COLO829 (cell line): ENCODE results near the gene TENM4.

ENCODE experiments used
- DNase-seq: peaks from one replicate; pipeline ENCODE4 v3.0.0; 2012; ENCODE audit warnings: low spot score

Gene TENM4

GRCh38 chr11:78740199-78741071, 700.4 kb downstream of the TENM4 start:
- DNase-seq: no peak

- DNase-seq: no peak
Measured at GRCh38 chr11:78737891-78738290, 702.9 kb downstream of the TENM4 start.

GRCh38 chr11:78737301-78737700, 703.5 kb downstream of the TENM4 start:
- DNase-seq: no peak

- DNase-seq: no peak
Measured at GRCh38 chr11:78735711-78736110, 705.1 kb downstream of the TENM4 start.

GRCh38 chr11:78733031-78733430, 707.8 kb downstream of the TENM4 start:
- no peak for DNase-seq

GRCh38 chr11:78732246-78732645, 708.6 kb downstream of the TENM4 start:
- no peak for DNase-seq

- no peak for DNase-seq
Measured at GRCh38 chr11:78731027-78731426, 709.8 kb downstream of the TENM4 start.

- no peak for DNase-seq
Measured at GRCh38 chr11:78730267-78730824, 710.5 kb downstream of the TENM4 start.

- no peak for DNase-seq
Measured at GRCh38 chr11:78727816-78728215, 713.0 kb downstream of the TENM4 start.

- no peak for DNase-seq
Measured at GRCh38 chr11:78725200-78725599, 715.6 kb downstream of the TENM4 start.

GRCh38 chr11:78722786-78723185, 718.0 kb downstream of the TENM4 start:
- DNase-seq: no peak

GRCh38 chr11:78720281-78720989, 720.4 kb downstream of the TENM4 start:
- DNase-seq: no peak

GRCh38 chr11:78717041-78717440, 723.8 kb downstream of the TENM4 start:
- no peak for DNase-seq

- DNase-seq: peak; percentile 42
Measured at GRCh38 chr11:78715639-78716311, 725.1 kb downstream of the TENM4 start.

GRCh38 chr11:78714539-78714938, 726.3 kb downstream of the TENM4 start:
- DNase-seq: no peak

- DNase-seq: no peak
Measured at GRCh38 chr11:78711735-78712134, 729.1 kb downstream of the TENM4 start.

- no peak for DNase-seq
Measured at GRCh38 chr11:78710417-78710816, 730.4 kb downstream of the TENM4 start.

GRCh38 chr11:78708388-78708787, 732.4 kb downstream of the TENM4 start:
- no peak for DNase-seq

- DNase-seq: no peak
Measured at GRCh38 chr11:78706551-78706950, 734.3 kb downstream of the TENM4 start.

GRCh38 chr11:78704811-78705210, 736.0 kb downstream of the TENM4 start:
- no peak for DNase-seq

GRCh38 chr11:78699609-78700135, 741.2 kb downstream of the TENM4 start:
- no peak for DNase-seq

GRCh38 chr11:78698612-78699011, 742.2 kb downstream of the TENM4 start:
- DNase-seq: no peak
